H9 (cell line): ENCODE data around the gene MAGEB17. TPM values are rescaled to one million over a fixed set of nuclear protein-coding genes. Genes with fewer than 3 reads are reported as not detected.
A peak's percentile ranks its signal among the peaks of the same experiment; 100 is the strongest.

Source experiments
- DNase-seq: peaks from one replicate; pipeline ENCODE4 v3.0.0-alpha.2; 2017
- H2AFZ ChIP-seq: one replicate; pipeline ENCODE4 v1.6.1; 2013; ENCODE audit warnings: mild to moderate bottlenecking, low read length, control low read depth, moderate library complexity
- H2AK5ac ChIP-seq: 2 replicates; pipeline ENCODE4 v1.6.1; 2013; ENCODE audit warnings: low read length, control low read depth, mixed read lengths; ENCODE audit not compliant: insufficient read length
- H2BK120ac ChIP-seq: one replicate; pipeline ENCODE4 v1.6.1; 2013; ENCODE audit warnings: low read depth, mild to moderate bottlenecking, low read length, control low read depth, inconsistent platforms; ENCODE audit not compliant: poor library complexity, severe bottlenecking
- H2BK12ac ChIP-seq: 2 replicates; pipeline ENCODE4 v1.6.1; 2013; ENCODE audit warnings: low read length, control low read depth, mixed read lengths, low read depth; ENCODE audit not compliant: insufficient read length
- H2BK15ac ChIP-seq: 2 replicates; pipeline ENCODE4 v1.6.1; 2013; ENCODE audit warnings: low read depth, low read length, control low read depth
- H2BK20ac ChIP-seq: one replicate; pipeline ENCODE4 v1.6.1; 2013; ENCODE audit warnings: low read depth, mild to moderate bottlenecking, low read length, control low read depth, inconsistent platforms; ENCODE audit not compliant: poor library complexity, severe bottlenecking
- H2BK5ac ChIP-seq: 2 replicates; pipeline ENCODE4 v1.6.1; 2013; ENCODE audit warnings: low read length, control low read depth, mixed read lengths; ENCODE audit not compliant: insufficient read length
- H3K14ac ChIP-seq: 2 replicates; pipeline ENCODE4 v1.6.1; 2013; ENCODE audit warnings: low read length, control low read depth; ENCODE audit not compliant: insufficient read depth
- H3K18ac ChIP-seq: 2 replicates; pipeline ENCODE4 v1.6.1; 2013; ENCODE audit warnings: low read depth, mild to moderate bottlenecking, mixed read lengths, low read length, control low read depth; ENCODE audit not compliant: insufficient read length
- H3K23ac ChIP-seq: 2 replicates; pipeline ENCODE4 v1.6.1; 2013; ENCODE audit warnings: low read length, control low read depth, mixed read lengths, low read depth; ENCODE audit not compliant: insufficient read length
- H3K23me2 ChIP-seq: 2 replicates; pipeline ENCODE4 v1.6.1; 2013; ENCODE audit warnings: low read depth, mild to moderate bottlenecking, mixed read lengths, low read length, control low read depth; ENCODE audit not compliant: insufficient read length, poor library complexity, severe bottlenecking
- H3K27ac ChIP-seq: 2 replicates; pipeline ENCODE4 v1.5.1; 2013; ENCODE audit warnings: low read length, control low read depth, mixed read lengths, low read depth; ENCODE audit not compliant: insufficient read length
- H3K27me3 ChIP-seq: 2 replicates; pipeline ENCODE4 v1.6.1; 2013; ENCODE audit warnings: low read length, control low read depth, inconsistent platforms; ENCODE audit not compliant: insufficient read depth
- H3K4ac ChIP-seq: 2 replicates; pipeline ENCODE4 v1.6.1; 2013; ENCODE audit warnings: low read depth, mild to moderate bottlenecking, control low read depth, inconsistent platforms, low read length, moderate library complexity
- H3K4me1 ChIP-seq: 2 replicates; pipeline ENCODE4 v1.6.1; 2013; ENCODE audit warnings: low read length, control low read depth, inconsistent platforms; ENCODE audit not compliant: insufficient read depth
- H3K4me2 ChIP-seq: 2 replicates; pipeline ENCODE4 v1.6.1; 2013; ENCODE audit warnings: low read length, control low read depth, mixed read lengths; ENCODE audit not compliant: insufficient read length, insufficient read depth
- H3K56ac ChIP-seq: 2 replicates; pipeline ENCODE4 v1.6.1; 2013; ENCODE audit warnings: low read depth, mild to moderate bottlenecking, mixed read lengths, low read length, control low read depth; ENCODE audit not compliant: insufficient read length
- H3K79me1 ChIP-seq: 2 replicates; pipeline ENCODE4 v1.6.1; 2013; ENCODE audit warnings: low read depth, mild to moderate bottlenecking, moderate library complexity, low read length, control low read depth, inconsistent platforms; ENCODE audit not compliant: insufficient read depth, poor library complexity, severe bottlenecking
- H3K79me2 ChIP-seq: 2 replicates; pipeline ENCODE4 v1.6.1; 2013; ENCODE audit warnings: low read length, control low read depth, inconsistent platforms; ENCODE audit not compliant: insufficient read depth
- H3K9ac ChIP-seq: 2 replicates; pipeline ENCODE4 v1.6.1; 2013; ENCODE audit warnings: low read length, control low read depth, mixed read lengths; ENCODE audit not compliant: insufficient read length; ENCODE audit errors: extremely low read depth
- H3K9me3 ChIP-seq: one replicate; pipeline ENCODE4 v1.6.1; 2013; ENCODE audit warnings: low read depth, low read length, inconsistent platforms; ENCODE audit not compliant: control insufficient read depth
- H3T11ph ChIP-seq: one replicate; pipeline ENCODE4 v1.6.1; 2013; ENCODE audit warnings: mild to moderate bottlenecking, low read length, control low read depth, inconsistent platforms
- H4K20me1 ChIP-seq: one replicate; pipeline ENCODE4 v1.6.1; 2013; ENCODE audit not compliant: control insufficient read depth, insufficient read length, insufficient read depth
- H4K5ac ChIP-seq: 2 replicates; pipeline ENCODE4 v1.6.1; 2013; ENCODE audit warnings: low read depth, mild to moderate bottlenecking, mixed read lengths, low read length, control low read depth; ENCODE audit not compliant: insufficient read length
- H4K8ac ChIP-seq: replicated peaks from 2 replicates; pipeline ENCODE4 v1.6.1; 2013; ENCODE audit warnings: low read length, control low read depth, mixed read lengths, low read depth; ENCODE audit not compliant: insufficient read length
- H4K91ac ChIP-seq: 2 replicates; pipeline ENCODE4 v1.6.1; 2013; ENCODE audit warnings: low read depth, mild to moderate bottlenecking, moderate library complexity, mixed read lengths, low read length, control low read depth; ENCODE audit not compliant: insufficient read length
- H3K27ac Mint-ChIP-seq, 3 experiments: 2 replicates in 2 of 3; 3 replicates in 1 of 3; pipeline ENCODE4 v1.8.0; 2020 to 2021; ENCODE audit warnings: mixed read lengths in 3 of 3, mild to moderate bottlenecking in 1 of 3, moderate library complexity in 1 of 3
- H3K27me3 Mint-ChIP-seq: 2 replicates; pipeline ENCODE4 v1.8.0; 2021; ENCODE audit warnings: low read depth, mild to moderate bottlenecking, moderate library complexity, mixed read lengths
- H3K36me3 Mint-ChIP-seq, 3 experiments: 2 replicates in 2 of 3; 3 replicates in 1 of 3; pipeline ENCODE4 v1.8.0; 2020 to 2021; ENCODE audit warnings: low read depth in 3 of 3, mixed read lengths in 3 of 3; ENCODE audit not compliant: insufficient read depth in 1 of 3
- H3K4me1 Mint-ChIP-seq, 2 experiments: 2 replicates each; pipeline ENCODE4 v1.8.0; 2020; ENCODE audit warnings: mixed read lengths in 2 of 2
- H3K4me3 Mint-ChIP-seq, 2 experiments: 2 replicates in 1 of 2; 3 replicates in 1 of 2; pipeline ENCODE4 v1.8.0; 2020 to 2021; ENCODE audit warnings: mild to moderate bottlenecking in 2 of 2, mixed read lengths in 2 of 2, moderate library complexity in 1 of 2
- H3K9me3 Mint-ChIP-seq, 2 experiments: 2 replicates in 1 of 2; 3 replicates in 1 of 2; pipeline ENCODE4 v1.8.0; 2020; ENCODE audit warnings: mild to moderate bottlenecking in 2 of 2, mixed read lengths in 2 of 2, moderate library complexity in 1 of 2
- CTCF ChIP-seq: fragments of 200-600 bp; sonication (generic); conservative IDR thresholded peaks from 3 replicates; pipeline ENCODE4 v1.8.0; 2021; ENCODE audit warnings: antibody characterized with exemption, mild to moderate bottlenecking
- total RNA-seq: library from RNA; stranded (reverse); gene quantifications from 2 replicates; pipeline ENCODE4 v1.2.1, GENCODE V29; 2021

Gene MAGEB17
- total RNA-seq, 1 experiment from 2014 or later, result 0.74 TPM

- no peak overlapping the region for H3K18ac ChIP-seq
- H4K91ac ChIP-seq, result peak overlapping the region; percentile 85
- Mint-ChIP-seq H3K4me1 (peaks cover 42 to 57% of the 10 kb centered on the region in 2 experiments), H3K4me3 (no peak overlapping the region), H3K27ac (peak overlapping the region in 2 of 3 experiments; percentile 62 to 81; a peak in 2 of 7 replicates), H3K27me3 (no peaks in the 10 kb centered on the region), H3K36me3 (no peaks in the 10 kb centered on the region; a peak in 3 of 7 replicates), H3K9me3 (no peaks in the 10 kb centered on the region; a peak in 1 of 5 replicates)
- TF ChIP-seq CTCF, result peak; percentile 71
- H3K27ac ChIP-seq, result no peak overlapping the region
- H2BK120ac ChIP-seq, result no peak overlapping the region
- 0 out of 2 replicates have a peak overlapping the region, but pooled peaks have one; percentile 6 for H3K14ac ChIP-seq
- H3K56ac ChIP-seq, result no peak overlapping the region
- H3K4ac ChIP-seq, result no peak overlapping the region
- no peak overlapping the region for H2BK12ac ChIP-seq
- H3K9me3 ChIP-seq, result no peaks in the 10 kb centered on the region
- peaks cover 12% of the 10 kb centered on the region for H3K4me1 ChIP-seq
- H3K79me2 ChIP-seq, result 0 out of 2 replicates have a peak, but pooled peaks cover 2% of the 10 kb centered on the region
- H3K79me1 ChIP-seq, result no peaks in the 10 kb centered on the region
- no peak overlapping the region for H3K9ac ChIP-seq
- H2AFZ ChIP-seq, result no peak overlapping the region
- no peak overlapping the region for H2BK20ac ChIP-seq
- no peak overlapping the region for H3K23ac ChIP-seq
- H3K23me2 ChIP-seq, result no peaks in the 10 kb centered on the region
- no peak overlapping the region for H2BK15ac ChIP-seq
- no peaks in the 10 kb centered on the region for H4K20me1 ChIP-seq
- no peak overlapping the region for H4K5ac ChIP-seq
- peak; percentile 41 for DNase-seq
- no peak overlapping the region for H3T11ph ChIP-seq
- H3K27me3 ChIP-seq, result no peaks in the 10 kb centered on the region
- no peak overlapping the region for H4K8ac ChIP-seq
- H2AK5ac ChIP-seq, result no peak overlapping the region
- no peak overlapping the region for H3K4me2 ChIP-seq
- H2BK5ac ChIP-seq, result no peak overlapping the region
Measured at GRCh38 chrX:16212436-16212835, 45.2 kb downstream of the MAGEB17 start.
